Measurements from ENCODE around the gene P2RY2.
A peak's percentile ranks its signal among the peaks of the same experiment; 100 is the strongest.

P2RY2 gene

DNA sequence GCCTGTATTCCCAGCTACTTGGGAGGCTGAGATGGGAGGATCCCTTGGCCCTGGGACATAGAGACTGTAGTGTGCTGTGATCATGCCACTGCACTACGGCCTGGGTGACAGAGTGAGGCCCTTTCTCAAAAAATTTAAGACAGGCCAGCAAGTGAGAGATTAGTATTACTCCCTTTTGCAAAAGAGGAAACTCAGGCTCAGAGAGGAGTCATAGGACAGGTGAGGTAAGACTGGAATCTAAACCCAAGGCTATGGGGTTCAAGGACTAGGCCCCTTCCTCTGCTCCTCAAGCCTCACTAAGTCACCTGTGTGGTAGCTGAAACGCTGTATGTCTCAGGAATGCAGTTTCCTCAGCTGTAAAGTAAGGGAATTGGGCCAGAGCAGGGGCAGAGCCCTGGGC, 1.6 kb upstream of the P2RY2 start:
- Histone ChIP-seq H3K23ac (ENCODE audit: low read depth, low read length, poor library complexity) (no peak overlapping the region), H2BK12ac (ENCODE audit: low read length) (no peak overlapping the region), H3K9ac (ENCODE audit: low read depth, low read length, poor library complexity) (no peak overlapping the region), H3K4me3 (ENCODE audit: low read length in 2 of 2) (no peak overlapping the region), H3K14ac (ENCODE audit: low read length) (no peak overlapping the region), H2AK5ac (ENCODE audit: low read depth, low read length) (no peak overlapping the region), H3K4me1 (ENCODE audit: control insufficient read depth in 2 of 2, insufficient read depth in 1 of 2, low read depth in 1 of 2, low read length in 2 of 2) (peaks cover 17 to 22% of the 10 kb centered on the region in 2 donors), H2BK15ac (ENCODE audit: low read length) (no peak overlapping the region), H3K27ac (replicated peaks; ENCODE audit: low read length) (no peak overlapping the region), H2BK5ac (ENCODE audit: low read length) (no peak overlapping the region), H2AFZ (ENCODE audit: low read length) (no peak overlapping the region), H3K18ac (ENCODE audit: low read length) (no peak overlapping the region), H3K27me3 (ENCODE audit: control insufficient read depth in 3 of 3, insufficient read depth in 3 of 3, low read depth in 1 of 3, low read length in 3 of 3) (peaks cover 0 to 71% (median 22%) of the 10 kb centered on the region in 3 experiments), H3K4ac (ENCODE audit: low read length) (no peak overlapping the region), H4K8ac (ENCODE audit: low read depth, low read length) (no peak overlapping the region), H2BK120ac (ENCODE audit: low read depth, low read length) (no peak overlapping the region), H4K91ac (ENCODE audit: low read depth, low read length, poor library complexity) (no peak overlapping the region), H3K9me3 (replicated peaks in 1 of 2; ENCODE audit: control insufficient read depth in 2 of 2, insufficient read depth in 1 of 2, low read depth in 1 of 2, low read length in 2 of 2) (peaks cover 0 to 3% of the 10 kb centered on the region in 2 donors), H3K79me1 (ENCODE audit: low read depth, low read length) (no peaks in the 10 kb centered on the region), H3K4me2 (ENCODE audit: insufficient read depth, low read length, poor library complexity, severe bottlenecking) (no peak overlapping the region), H3K36me3 (replicated peaks in 1 of 2; ENCODE audit: control insufficient read depth in 2 of 2, insufficient read depth in 2 of 2, low read length in 2 of 2) (no peaks in the 10 kb centered on the region)
- DNase-seq (ENCODE audit: low spot score): no peak
- no CpG with 5 or more reads among the region's 2 CpGs for WGBS, 2 donors (ENCODE audit: extremely low coverage in 2 of 2, insufficient read length in 2 of 2, insufficient replicate concordance in 1 of 2)

DNA sequence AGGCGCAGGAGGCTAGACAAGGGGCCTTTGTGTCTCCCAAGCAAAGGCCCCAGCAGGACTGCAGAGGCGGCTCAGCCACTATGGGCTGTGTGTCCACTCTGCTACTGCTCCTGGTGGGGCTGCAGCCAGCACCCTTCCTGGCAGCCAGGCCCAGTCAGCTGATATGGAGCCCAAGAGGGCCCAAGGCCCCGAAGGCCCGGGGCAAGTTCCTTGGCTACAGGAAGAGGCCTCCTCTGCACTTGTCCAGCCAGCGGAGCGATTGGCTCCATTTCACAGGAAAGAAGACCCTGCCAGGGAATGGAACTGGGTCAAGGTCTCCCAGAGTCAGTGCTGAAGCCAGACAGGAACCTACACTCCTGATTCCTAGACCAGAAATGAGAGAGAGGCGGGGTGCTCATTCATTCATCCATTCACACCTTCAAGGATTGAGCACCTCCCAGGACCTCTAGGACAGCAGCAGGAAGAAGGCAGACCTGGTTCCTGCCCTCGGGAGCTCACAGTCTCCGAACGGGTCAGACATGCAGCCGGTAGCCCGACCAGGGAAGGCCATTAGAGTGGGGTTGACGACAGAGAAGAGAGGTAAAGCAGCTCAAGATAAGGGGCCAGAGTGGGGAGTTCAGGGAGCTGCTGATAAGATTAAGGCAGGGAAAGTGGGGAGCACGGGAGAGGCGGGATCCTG, 811 bp upstream of the P2RY2 start:
- Histone ChIP-seq H2BK120ac (ENCODE audit: low read depth, low read length) (no peak overlapping the region), H2AFZ (ENCODE audit: low read length) (no peak overlapping the region), H3K18ac (ENCODE audit: low read length) (peak overlapping the region; percentile 88), H3K14ac (ENCODE audit: low read length) (no peak overlapping the region), H2BK15ac (ENCODE audit: low read length) (peak overlapping the region; percentile 88), H3K9ac (ENCODE audit: low read depth, low read length, poor library complexity) (no peak overlapping the region), H2AK5ac (ENCODE audit: low read depth, low read length) (peak overlapping the region; percentile 80), H4K8ac (ENCODE audit: low read depth, low read length) (no peak overlapping the region), H3K9me3 (replicated peaks in 1 of 2; ENCODE audit: control insufficient read depth in 2 of 2, insufficient read depth in 1 of 2, low read depth in 1 of 2, low read length in 2 of 2) (peaks cover 0 to 3% of the 10 kb centered on the region in 2 donors), H2BK5ac (ENCODE audit: low read length) (peak overlapping the region; percentile 67), H3K23ac (ENCODE audit: low read depth, low read length, poor library complexity) (no peak overlapping the region), H3K4me3 (ENCODE audit: low read length in 2 of 2) (no peak overlapping the region), H3K27me3 (ENCODE audit: control insufficient read depth in 3 of 3, insufficient read depth in 3 of 3, low read depth in 1 of 3, low read length in 3 of 3) (peaks cover 0 to 79% (median 22%) of the 10 kb centered on the region in 3 experiments), H4K91ac (ENCODE audit: low read depth, low read length, poor library complexity) (no peak overlapping the region), H3K79me1 (ENCODE audit: low read depth, low read length) (no peaks in the 10 kb centered on the region), H2BK12ac (ENCODE audit: low read length) (no peak overlapping the region), H3K4me1 (ENCODE audit: control insufficient read depth in 2 of 2, insufficient read depth in 1 of 2, low read depth in 1 of 2, low read length in 2 of 2) (peaks cover 17 to 22% of the 10 kb centered on the region in 2 donors), H3K4me2 (ENCODE audit: insufficient read depth, low read length, poor library complexity, severe bottlenecking) (peak overlapping the region; percentile 97), H3K27ac (replicated peaks; ENCODE audit: low read length) (no peak overlapping the region), H3K4ac (ENCODE audit: low read length) (no peak overlapping the region), H3K36me3 (replicated peaks in 1 of 2; ENCODE audit: control insufficient read depth in 2 of 2, insufficient read depth in 2 of 2, low read length in 2 of 2) (no peaks in the 10 kb centered on the region)
- WGBS, 2 donors (ENCODE audit: extremely low coverage in 2 of 2, insufficient read length in 2 of 2, insufficient replicate concordance in 1 of 2): no CpG with 5 or more reads among the region's 15 CpGs
- DNase-seq (ENCODE audit: low spot score): no peak

DNA sequence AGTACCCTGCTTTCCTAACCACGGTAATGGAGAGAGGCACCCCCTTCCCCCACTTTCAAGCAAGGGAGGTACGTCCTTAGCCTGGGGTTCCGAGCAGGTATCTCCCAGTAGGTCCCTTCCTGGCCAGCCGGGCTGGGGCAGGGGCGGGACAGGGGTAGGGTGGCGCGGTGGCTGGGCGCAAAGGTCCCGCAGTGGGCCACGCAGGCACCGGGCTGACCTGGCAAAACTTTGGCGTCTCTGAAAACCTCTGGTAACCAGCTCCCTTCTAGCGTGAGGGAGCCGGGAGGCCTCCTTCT, 323 bp upstream of the P2RY2 start:
- no peaks in the 10 kb centered on the region for H3K79me1 ChIP-seq (ENCODE audit: low read depth, low read length)
- peak overlapping the region; percentile 80 for H2AK5ac ChIP-seq (ENCODE audit: low read depth, low read length)
- H3K27me3 ChIP-seq (ENCODE audit: control insufficient read depth in 3 of 3, insufficient read depth in 3 of 3, low read depth in 1 of 3, low read length in 3 of 3): peaks cover 0 to 84% (median 22%) of the 10 kb centered on the region in 3 experiments
- H3K4me3 ChIP-seq (ENCODE audit: low read length in 2 of 2): peak overlapping the region; percentile 26 to 83
- no peak overlapping the region for H2BK12ac ChIP-seq (ENCODE audit: low read length)
- H3K18ac ChIP-seq (ENCODE audit: low read length): peak overlapping the region; percentile 88
- H2BK5ac ChIP-seq (ENCODE audit: low read length): peak overlapping the region; percentile 67
- peak overlapping the region; percentile 37 for H3K23ac ChIP-seq (ENCODE audit: low read depth, low read length, poor library complexity)
- no peak overlapping the region for H3K4ac ChIP-seq (ENCODE audit: low read length)
- H3K9me3 ChIP-seq (replicated peaks in 1 of 2; ENCODE audit: control insufficient read depth in 2 of 2, insufficient read depth in 1 of 2, low read depth in 1 of 2, low read length in 2 of 2): peaks cover 0 to 3% of the 10 kb centered on the region in 2 donors
- peak overlapping the region; percentile 90 for H2AFZ ChIP-seq (ENCODE audit: low read length)
- H3K14ac ChIP-seq (ENCODE audit: low read length): no peak overlapping the region
- H3K9ac ChIP-seq (ENCODE audit: low read depth, low read length, poor library complexity): no peak overlapping the region
- no peak overlapping the region for H4K8ac ChIP-seq (ENCODE audit: low read depth, low read length)
- H3K27ac ChIP-seq (replicated peaks; ENCODE audit: low read length): no peak overlapping the region
- no CpG with 5 or more reads among the region's 14 CpGs for WGBS, 2 donors (ENCODE audit: extremely low coverage in 2 of 2, insufficient read length in 2 of 2, insufficient replicate concordance in 1 of 2)
- DNase-seq (ENCODE audit: low spot score): no peak
- peak overlapping the region; percentile 36 for H2BK120ac ChIP-seq (ENCODE audit: low read depth, low read length)
- no peak overlapping the region for H4K91ac ChIP-seq (ENCODE audit: low read depth, low read length, poor library complexity)
- peak overlapping the region; percentile 97 for H3K4me2 ChIP-seq (ENCODE audit: insufficient read depth, low read length, poor library complexity, severe bottlenecking)
- H3K4me1 ChIP-seq (ENCODE audit: control insufficient read depth in 2 of 2, insufficient read depth in 1 of 2, low read depth in 1 of 2, low read length in 2 of 2): peaks cover 17 to 21% of the 10 kb centered on the region in 2 donors
- no peaks in the 10 kb centered on the region for H3K36me3 ChIP-seq (replicated peaks in 1 of 2; ENCODE audit: control insufficient read depth in 2 of 2, insufficient read depth in 2 of 2, low read length in 2 of 2)
- H2BK15ac ChIP-seq (ENCODE audit: low read length): peak overlapping the region; percentile 88

DNA sequence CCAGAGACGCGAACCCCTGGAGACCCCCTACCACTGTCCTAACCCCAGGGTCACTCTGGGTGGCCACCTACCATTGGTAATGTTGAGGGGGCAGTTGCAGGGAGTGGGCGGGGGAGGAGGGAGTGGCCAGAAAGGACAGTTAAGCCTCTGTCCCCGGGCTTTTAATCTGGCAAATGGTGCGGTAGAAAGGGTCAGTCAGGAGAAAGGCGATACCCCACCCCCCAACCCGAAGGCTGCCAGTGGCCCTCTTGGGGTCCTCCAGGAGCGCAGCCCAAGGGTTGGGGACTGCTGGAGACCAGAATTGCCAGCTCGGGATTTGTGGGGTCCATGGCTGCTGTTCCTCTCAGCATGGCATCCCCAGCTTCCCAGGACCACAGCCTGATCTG, 742 bp downstream of the P2RY2 start:
- H4K91ac ChIP-seq (ENCODE audit: low read depth, low read length, poor library complexity): no peak overlapping the region

More for the DNA sequence above, 742 bp downstream of the P2RY2 start:
- Histone ChIP-seq H2BK5ac (ENCODE audit: low read length) (peak overlapping the region; percentile 1), H3K27me3 (ENCODE audit: control insufficient read depth in 3 of 3, insufficient read depth in 3 of 3, low read depth in 1 of 3, low read length in 3 of 3) (peaks cover 0 to 93% (median 22%) of the 10 kb centered on the region in 3 experiments), H2AK5ac (ENCODE audit: low read depth, low read length) (peak overlapping the region; percentile 42), H4K8ac (ENCODE audit: low read depth, low read length) (no peak overlapping the region), H3K9me3 (replicated peaks in 1 of 2; ENCODE audit: control insufficient read depth in 2 of 2, insufficient read depth in 1 of 2, low read depth in 1 of 2, low read length in 2 of 2) (peaks cover 0 to 3% of the 10 kb centered on the region in 2 donors), H3K4me2 (ENCODE audit: insufficient read depth, low read length, poor library complexity, severe bottlenecking) (peak overlapping the region; percentile 97), H3K14ac (ENCODE audit: low read length) (no peak overlapping the region), H3K27ac (replicated peaks; ENCODE audit: low read length) (no peak overlapping the region), H2BK120ac (ENCODE audit: low read depth, low read length) (no peak overlapping the region), H3K36me3 (replicated peaks in 1 of 2; ENCODE audit: control insufficient read depth in 2 of 2, insufficient read depth in 2 of 2, low read length in 2 of 2) (no peaks in the 10 kb centered on the region), H3K23ac (ENCODE audit: low read depth, low read length, poor library complexity) (peak overlapping the region; percentile 82), H2BK15ac (ENCODE audit: low read length) (peak overlapping the region; percentile 88), H3K4ac (ENCODE audit: low read length) (no peak overlapping the region), H3K18ac (ENCODE audit: low read length) (peak overlapping the region; percentile 97), H3K9ac (ENCODE audit: low read depth, low read length, poor library complexity) (peak overlapping the region; percentile 75), H3K4me1 (ENCODE audit: control insufficient read depth in 2 of 2, insufficient read depth in 1 of 2, low read depth in 1 of 2, low read length in 2 of 2) (peaks cover 7 to 12% of the 10 kb centered on the region in 2 donors), H2AFZ (ENCODE audit: low read length) (peak overlapping the region; percentile 90), H3K4me3 (ENCODE audit: low read length in 2 of 2) (peak overlapping the region; percentile 26 to 83), H2BK12ac (ENCODE audit: low read length) (no peak overlapping the region), H3K79me1 (ENCODE audit: low read depth, low read length) (no peaks in the 10 kb centered on the region)
- DNase-seq (ENCODE audit: low spot score): no peak
- WGBS, 2 donors (ENCODE audit: extremely low coverage in 2 of 2, insufficient read length in 2 of 2, insufficient replicate concordance in 1 of 2): no CpG with 5 or more reads among the region's 9 CpGs
